Measurements from ENCODE around the gene DYNC2I2.

DYNC2I2 gene

DNA sequence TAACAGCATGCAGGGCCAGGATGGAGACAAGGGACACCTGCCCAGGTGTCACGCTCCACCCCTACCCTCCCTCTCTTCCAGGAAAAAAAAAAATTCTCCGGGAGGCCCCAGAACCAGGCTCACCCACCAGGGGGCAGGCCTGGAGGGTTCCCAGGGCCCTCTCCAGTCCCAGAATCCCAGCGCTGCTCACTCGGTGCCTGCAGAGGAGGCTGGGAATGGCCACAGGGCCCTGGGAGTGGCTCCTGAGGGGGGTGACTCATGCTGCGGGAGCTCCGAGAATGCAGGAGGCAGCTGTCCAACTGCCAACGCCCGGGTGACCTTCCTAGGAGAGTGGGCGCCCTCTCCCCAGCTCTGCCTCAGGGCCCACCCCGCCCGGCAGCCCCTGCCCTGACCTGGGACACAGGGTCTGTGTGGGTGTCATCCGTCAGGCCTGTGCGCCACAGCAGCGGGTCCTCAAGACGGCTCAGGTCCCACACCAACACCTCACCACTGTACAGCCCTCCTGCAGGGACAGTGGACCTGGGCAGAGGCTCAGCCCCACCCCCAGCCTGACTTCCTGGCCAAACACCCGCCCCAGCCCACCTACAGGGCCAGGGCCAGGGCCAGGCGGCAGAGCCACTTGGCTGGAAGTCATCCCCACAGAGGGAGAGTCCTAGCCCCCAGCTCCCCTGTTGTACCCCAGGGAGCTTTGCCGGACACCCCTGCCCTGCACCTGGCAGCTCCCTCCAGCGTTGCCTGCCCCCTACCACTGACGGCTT, 21.2 kb downstream of the DYNC2I2 start:
- DNase-seq = peak; percentile 13 to 19

DNA sequence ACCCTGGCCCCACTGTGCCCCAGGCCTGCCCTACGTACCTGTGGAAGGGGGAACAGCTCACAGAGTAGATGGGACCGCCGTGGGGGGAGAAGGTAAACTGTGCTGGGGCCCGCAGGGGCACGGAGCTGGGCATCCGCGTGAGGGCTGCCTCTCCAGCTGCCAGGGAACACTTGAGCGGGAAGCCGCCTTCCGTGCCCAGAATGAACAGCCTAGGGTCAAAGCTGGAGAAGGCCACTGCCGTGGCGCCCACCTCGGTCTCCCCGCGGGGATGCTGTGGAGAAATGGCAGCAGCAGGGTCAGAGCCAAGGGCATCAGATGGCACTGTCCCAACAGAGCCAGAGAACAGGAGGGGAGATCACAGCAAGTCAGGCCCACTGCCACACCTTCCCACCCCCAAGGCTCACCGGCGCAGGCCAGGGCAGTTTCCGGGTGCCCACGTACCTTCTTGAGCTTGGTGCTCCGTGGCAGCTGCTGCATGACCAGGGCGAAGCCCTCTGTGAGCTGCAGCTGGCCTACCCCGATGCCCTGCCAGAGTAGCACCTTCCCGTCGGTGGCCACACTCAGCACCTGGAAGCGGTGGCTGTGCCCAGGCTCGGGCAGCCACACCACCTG, 21.9 kb downstream of the DYNC2I2 start:
- DNase-seq = no peak

DNA sequence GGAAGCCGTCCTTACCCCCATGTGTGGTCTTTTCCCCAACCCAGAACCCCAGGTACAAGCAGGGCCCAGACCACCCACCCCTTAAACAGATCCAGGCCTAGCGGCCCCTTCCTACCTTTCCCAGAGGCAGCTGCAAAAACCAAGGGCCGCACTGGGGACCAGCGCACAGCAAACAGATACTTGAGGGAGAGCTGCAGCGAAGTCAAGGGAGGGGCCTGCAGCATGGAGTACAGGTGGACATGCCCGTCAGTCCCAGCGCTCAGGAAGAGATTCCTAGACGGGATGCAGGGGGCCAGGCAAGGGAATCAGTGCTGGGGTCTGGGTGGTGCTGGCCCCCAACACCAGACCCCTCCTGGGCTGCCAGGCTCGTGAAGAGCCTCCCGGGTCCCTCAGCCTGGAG, 22.5 kb downstream of the DYNC2I2 start:
- no peak for DNase-seq

DNA sequence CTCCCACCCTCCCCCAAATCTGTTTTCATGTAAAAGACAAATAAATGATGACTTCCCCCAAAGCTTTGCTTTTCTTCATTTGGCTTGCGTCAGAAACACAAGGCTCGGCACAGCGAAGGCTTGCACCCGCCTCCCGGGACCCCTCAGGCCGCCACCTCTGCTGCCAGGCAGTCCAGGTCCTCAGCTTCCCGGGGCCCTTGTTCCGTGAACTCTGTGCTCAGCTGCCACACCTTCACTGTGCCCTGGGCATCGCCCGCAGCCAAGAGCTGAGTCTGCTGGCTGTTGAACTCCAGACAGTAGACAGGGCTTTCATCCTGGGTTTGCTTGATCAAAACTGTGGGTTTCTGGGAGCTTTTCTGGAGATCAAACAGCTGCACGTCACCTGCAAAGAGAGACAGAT, 23.0 kb downstream of the DYNC2I2 start:
- DNase-seq = no peak

DNA sequence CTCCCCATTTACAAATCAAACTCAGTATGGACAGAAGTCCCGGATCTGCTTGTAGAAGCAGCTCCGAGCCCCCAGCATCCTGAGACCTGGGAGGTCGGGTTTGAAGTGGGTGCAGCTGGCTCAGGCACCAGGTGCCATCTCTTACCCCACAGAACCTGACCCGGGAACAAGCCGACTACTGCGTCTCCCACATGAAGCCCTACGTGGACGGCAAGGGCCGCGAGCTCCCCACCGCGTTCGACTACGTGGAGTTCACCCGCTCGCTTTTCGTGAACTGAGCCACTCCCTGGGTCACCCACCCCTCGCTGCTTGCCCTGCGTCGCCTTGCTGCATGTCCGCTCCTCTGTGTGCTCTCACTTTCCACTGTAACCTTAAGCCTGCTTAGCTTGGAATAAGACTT, 23.6 kb downstream of the DYNC2I2 start:
- DNase-seq = no peak

DNA sequence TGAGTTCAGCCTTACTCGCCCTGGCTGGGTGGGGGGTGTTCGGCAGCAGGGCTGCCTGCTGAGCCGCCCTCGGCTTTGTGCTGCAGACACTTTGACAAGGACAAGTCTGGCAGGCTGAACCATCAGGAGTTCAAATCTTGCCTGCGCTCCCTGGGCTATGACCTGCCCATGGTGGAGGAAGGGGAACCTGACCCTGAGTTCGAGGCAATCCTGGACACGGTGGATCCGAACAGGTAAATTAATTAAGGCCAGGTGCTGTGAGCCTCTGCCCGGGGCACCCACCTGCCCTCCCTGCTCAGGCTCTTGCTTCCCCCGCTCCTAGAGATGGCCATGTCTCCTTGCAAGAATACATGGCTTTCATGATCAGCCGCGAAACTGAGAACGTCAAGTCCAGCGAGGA, 24.2 kb downstream of the DYNC2I2 start:
- no peak for DNase-seq

DNA sequence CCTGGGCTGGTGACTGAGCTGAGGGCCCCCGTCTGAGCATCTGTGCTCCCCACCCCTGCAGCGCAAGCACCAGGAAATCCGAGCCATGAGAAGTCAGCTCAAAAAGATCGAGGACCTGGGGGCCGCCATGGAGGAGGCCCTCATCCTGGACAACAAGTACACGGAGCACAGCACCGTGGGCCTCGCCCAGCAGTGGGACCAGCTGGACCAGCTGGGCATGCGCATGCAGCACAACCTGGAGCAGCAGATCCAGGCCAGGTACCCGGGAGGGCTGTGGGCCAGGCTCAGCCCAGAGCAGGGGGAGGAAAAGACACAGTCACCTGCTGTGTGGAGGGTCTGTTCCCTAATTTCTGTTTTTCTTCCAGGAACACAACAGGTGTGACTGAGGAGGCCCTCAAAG, 24.6 kb downstream of the DYNC2I2 start:
- DNase-seq = no peak

DNA sequence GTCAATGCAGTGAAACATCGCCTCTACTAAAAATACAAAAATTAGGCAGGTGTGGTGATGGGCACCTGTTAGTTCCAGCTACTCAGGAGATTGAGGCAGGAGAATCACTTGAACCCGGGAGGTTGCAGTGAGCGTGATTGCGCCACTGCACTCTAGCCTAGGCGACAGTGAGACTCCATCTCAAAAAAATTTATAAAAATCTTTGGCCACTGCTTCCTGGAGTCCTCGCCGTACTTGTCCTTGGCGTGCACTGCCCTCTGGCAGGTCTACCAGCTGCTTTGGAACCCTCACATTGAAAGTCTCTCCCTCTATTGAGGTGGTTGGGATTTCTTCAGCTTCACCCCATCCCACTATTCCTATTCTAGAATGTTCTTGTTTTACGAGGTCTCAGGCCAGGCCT, 25.0 kb downstream of the DYNC2I2 start:
- no peak for DNase-seq

DNA sequence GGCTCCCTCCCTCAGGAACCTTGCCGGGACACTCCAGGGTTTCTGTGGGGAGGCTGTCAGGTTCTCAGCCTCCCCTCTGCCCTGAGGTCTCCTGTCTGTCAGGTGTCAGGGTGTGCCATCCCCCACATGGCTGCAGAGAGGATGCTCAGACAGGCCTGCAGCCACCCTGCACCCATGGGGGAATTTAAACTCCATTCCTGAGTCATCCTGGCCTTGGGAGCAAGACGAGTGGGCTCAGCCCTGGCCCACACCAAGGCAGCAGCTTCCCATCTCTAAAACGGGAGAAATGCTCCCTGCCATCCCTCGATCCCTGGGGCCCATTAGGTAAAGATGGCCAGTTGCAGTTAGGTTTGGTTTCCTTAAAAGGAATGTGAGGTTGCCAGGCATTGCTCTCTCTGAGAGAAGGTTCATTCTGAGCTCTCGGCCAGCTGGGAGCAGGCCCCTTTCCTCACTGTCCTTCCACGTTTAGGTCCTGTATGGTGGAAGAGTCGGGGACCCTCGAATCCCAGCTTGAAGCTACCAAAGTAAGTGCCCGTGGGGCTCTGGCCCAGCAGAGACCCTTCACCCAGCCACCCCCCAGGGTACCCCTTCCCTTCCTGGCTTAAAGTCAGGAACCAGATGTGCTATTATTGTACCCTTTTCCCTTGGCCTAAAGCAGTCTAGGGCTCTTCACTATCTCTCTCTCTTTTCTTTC, 26.6 kb downstream of the DYNC2I2 start:
- no peak for DNase-seq

DNA sequence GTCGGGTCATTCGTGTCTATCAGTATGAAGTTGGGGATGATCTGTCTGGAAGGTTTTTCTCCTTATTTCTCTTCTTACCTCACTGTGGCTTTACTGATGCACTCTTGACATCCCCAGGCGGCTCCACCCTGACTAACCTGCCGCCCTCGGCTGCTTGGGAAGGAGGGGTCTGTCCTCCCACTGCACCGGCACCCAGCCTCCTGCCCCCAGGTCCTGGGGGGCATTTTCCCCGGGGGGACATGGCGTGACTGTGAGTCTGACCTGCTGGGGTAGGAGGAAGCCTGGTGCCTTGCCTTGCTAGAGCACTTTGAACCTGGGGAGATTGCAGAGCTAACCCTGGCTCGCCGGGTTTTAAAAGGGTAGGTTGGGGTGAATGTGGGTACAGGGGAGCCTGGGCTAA, 27.5 kb downstream of the DYNC2I2 start:
- no peak for DNase-seq

DNA sequence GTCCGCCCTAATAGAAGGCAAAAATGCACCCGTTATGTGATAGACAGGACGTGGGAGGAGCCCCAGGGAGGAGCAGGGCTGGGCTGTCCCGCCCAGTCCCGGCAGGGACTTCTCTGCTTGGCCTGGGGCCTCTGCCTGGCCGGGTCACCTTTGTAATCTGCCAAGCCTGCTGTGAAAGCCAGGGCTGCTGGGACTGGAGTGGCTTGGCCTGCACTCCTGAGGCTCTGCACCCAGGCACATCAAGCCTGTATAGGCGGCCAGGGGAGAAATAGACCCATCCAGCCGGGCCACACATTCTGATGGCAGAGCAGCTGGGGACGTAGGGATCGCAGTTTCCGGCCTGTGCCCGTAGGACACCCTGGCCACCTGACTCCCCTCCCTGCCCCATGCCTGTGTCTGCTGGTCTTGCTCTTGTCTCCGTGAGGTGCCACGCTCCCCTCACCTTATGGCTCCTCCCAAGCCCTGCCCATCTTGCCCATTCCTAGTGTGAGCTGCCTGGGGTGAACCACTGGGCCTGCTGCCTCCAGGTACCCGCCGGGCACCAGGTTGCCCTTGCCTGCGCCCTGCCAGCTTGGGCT, 28.1 kb downstream of the DYNC2I2 start:
- DNase-seq = no peak

DNA sequence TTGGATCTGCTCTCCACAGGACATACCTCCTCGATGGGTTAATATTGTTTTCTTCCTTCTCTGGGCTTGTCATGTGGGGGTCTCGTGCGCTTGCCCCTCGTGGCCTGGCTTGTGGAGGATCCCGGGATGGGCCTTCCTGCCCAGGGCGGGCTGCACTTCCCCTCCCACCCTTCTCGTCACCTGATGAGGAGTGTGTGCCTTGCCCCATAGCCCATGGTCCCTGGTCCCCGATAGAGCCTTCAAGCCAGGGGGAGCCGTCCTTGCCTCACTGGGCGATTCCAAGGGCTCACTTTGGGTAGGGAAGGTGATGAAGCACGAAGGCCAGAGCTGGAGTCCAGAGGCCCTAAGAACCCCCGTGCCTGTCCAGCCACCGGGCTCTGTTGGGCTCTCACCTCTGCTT, 28.7 kb downstream of the DYNC2I2 start:
- no peak for DNase-seq

DNA sequence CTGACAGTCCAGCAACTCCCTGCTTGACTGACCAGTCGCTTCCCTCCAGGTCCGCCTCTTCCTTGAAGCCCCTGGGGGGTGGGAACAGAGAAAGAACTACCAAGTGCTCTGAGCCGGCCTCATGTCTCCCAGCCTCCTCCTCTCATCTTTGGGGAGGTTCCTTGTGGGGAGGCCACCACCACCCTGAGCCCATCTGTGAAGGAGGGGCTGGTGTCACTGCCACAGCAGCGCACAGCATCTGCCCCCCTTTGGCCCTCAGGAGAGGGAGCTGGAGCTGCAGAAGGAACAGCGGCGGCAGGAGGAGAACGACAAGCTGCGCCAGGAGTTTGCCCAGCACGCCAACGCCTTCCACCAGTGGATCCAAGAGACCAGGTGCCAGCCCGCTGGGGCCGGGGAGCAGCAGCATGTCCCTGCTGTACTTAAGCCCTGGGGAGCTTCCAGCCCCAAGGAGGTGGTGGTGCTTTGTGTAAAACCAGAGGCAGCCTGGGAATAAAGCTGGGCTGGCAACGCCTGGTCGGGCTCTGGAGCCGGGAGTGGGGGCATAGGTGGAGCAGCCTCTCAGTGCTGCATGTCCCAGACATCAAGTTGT, 29.4 kb downstream of the DYNC2I2 start:
- DNase-seq = no peak

DNA sequence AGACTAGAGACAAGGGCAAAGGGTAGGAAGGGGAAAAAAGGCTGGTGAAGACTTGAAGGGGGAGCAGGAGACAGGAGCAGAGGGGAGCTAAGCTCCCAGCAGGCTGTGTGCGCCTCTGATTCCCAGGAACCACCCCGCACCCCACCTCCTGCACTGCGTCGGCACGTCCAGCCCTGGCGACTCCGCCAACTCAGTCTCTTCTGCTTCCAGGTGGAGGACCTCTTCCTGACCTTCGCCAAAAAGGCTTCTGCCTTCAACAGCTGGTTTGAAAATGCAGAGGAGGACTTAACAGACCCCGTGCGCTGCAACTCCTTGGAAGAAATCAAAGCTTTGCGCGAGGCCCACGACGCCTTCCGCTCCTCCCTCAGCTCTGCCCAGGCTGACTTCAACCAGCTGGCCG, 30.5 kb downstream of the DYNC2I2 start:
- DNase-seq = no peak

DNA sequence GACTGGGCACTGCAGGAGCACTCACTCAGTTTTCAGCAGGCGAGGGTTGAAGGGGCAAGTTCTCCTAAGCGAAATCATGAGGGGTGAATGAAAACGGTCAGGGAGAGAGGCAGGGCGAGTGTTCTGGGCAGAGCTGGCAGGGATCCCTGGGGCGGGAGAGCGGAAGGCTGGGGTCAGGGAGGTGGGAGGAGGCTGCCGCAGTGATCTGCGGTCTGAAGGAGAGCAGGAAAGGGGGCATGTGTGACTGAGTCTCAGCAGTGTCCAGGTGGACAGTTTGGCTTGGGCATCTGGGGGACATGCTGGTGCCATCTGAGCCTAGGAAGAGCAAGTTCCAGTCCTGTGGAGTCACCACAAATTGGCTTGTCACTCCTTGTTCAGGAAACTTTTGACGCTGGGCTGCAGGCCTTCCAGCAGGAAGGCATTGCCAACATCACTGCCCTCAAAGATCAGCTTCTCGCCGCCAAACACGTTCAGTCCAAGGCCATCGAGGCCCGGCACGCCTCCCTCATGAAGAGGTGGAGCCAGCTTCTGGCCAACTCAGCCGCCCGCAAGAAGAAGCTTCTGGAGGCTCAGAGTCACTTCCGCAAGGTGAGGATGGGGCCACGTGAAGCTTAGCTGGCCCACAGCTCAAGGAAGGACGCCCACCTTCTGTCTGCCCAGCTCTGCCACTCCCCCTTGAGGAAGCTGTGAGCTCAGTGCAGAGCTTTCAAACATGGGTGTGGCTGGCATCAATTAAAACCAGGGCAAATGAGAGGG, 31.1 kb downstream of the DYNC2I2 start:
- DNase-seq = no peak

DNA sequence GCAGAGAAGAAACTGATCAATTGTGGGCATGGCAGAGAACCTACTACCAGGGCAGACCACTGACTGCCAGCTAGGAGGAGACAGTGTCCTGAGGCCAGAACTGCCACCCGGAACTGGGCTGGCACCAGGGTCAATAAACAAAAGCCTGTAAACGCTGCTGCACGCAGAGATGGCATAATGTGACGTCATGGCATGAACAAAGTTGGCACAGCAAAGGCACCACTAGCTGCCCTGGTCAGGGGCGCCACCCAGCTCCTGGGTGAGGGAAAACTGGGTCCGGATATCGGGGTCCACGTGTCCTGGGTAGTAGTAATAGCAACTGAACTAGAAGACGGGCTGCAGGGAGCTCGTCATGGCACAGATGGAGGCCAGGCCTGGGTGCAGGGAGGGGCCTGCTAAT, 32.1 kb downstream of the DYNC2I2 start:
- DNase-seq = no peak

DNA sequence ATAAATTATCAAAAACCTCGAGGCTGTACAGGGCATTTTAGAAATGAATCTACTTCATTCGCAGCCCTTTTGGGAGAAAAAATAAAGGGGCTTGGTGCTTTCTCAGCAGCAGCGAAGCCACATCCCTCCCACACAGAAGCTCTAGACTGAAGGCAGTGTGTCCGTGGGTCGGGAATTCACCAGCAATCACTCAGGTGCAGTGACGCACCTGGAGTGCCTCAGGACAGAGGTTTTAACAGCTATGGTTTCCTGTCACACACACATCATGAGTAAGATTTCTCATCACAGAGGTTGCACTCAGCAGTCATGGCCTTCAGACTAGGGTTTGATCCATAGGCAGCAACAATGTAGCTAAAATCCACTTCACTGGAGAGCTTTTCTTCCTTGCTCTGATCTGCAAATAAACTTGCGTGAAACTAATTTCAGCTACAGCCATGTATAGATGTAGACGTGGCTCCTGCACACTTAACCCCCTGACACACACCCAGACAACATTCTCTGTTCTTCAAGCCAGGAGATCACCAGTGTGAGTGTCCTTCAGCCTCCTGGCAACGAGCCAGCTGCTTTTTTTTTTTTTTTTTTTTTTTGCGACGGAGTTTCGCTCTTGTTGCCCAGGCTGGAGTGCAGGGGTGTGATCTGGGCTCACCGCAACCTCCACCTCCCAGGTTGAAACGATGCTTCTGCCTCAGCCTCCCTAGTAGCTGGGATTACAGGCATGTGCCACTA, 34.8 kb downstream of the DYNC2I2 start:
- no peak for DNase-seq

DNA sequence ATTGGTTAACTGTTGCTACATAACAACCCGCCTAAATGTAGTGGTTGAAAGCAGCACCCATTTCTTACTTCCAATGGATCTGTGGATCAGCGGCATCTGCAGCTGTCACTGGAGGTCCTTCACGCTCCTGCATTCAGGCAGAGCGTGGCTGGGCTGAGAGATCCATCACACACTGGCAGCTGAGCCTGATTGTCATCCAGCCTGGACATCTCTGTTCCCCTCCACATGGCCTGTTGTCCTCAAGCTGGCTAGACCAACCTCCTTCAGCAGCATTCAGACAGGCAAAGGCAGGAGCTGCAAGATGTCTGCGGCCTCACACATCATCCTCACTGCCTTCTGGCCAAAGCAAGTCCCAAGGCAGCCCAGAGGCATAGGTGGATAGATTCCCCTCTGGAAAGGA, 36.9 kb downstream of the DYNC2I2 start:
- DNase-seq = no peak

DNA sequence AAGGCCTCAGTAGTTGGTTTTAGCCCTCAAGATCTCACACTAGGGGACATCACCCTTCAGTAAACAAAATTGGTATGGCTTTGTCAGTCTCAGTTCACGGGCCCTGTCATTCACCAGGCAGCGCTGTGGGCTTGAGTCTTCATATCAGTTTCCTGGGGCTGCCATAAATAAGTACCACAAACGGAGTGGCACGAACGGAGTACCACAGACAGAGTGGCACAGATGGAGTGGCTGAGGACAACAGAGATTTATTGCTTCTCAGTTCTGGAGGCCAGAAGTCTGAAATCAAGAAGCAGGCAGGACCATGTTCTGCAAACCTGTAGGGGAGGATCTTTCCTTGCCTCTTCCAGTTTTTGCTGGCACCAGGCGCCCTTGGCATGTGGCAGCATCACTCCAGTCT, 37.5 kb downstream of the DYNC2I2 start:
- DNase-seq = no peak

DNA sequence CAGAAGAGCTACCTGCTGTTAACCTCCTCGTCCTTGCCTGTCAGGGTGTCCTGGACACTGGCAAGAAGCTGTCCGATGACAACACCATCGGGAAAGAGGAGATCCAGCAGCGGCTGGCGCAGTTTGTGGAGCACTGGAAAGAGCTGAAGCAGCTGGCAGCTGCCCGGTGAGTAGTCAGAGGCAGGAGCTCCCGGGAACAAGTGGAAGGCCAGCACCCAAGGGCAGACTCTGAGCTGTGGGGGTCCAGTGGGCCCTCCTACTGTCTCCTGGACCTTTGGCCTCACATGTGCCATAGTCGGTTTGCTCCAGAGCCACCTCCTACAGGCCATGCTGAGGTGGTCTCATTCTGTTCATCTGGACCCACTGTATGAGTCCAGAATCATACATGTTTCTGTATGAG, 38.7 kb downstream of the DYNC2I2 start:
- DNase-seq = no peak

DNA sequence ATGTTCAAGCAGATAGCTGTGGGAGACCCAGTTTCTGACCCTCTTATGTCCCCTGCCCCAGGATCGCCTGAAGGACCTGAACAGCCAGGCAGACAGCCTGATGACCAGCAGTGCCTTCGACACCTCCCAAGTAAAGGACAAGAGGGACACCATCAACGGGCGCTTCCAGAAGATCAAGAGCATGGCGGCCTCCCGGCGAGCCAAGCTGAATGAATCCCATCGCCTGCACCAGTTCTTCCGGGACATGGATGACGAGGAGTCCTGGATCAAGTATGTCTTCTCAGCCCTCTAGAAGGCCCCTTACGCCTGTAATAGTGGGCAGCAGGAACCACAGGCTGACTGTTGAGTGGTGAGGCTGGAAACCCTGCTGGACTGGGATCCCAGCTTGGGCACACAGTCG, 41.1 kb downstream of the DYNC2I2 start:
- no peak for DNase-seq

DNA sequence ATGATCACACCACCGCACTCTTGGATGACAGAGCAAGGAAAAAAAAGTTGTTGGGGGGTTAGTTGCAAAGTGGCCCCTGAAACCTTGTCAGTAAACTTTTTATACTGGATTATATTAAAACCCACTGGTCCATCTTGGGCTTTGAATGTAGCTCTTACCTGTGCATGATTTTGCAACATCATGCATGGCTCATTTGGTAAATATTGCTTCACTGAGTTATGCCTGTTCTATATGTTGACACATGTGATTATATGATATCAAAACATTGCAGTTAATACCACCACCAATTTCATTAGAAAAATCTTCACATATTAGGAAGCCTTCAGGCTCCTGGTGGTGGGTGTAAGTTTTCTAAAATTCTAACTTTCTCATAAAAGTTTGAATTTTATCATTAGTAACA, 41.9 kb downstream of the DYNC2I2 start:
- DNase-seq = no peak

Measured in NCI-H187 (cell line).